GM21737 (cell line): Measurements from ENCODE around the gene TM9SF4.
"Not testable (repeated sequence)": the region's sequence is repeated elsewhere in the genome, so short reads cannot be mapped to it uniquely, and the experiment has no call there.

Experiments
- ATAC-seq: cut with Tn5 transposase; IDR thresholded peaks from one replicate; pipeline ENCODE4 v1.9.1; 2021; ENCODE audit warnings: mild to moderate bottlenecking, moderate library complexity; ENCODE audit not compliant: unreplicated experiment

Gene TM9SF4

GRCh38 chr20:32188376-32189122, 79.0 kb downstream of the TM9SF4 start:
- no peak for ATAC-seq

DNA sequence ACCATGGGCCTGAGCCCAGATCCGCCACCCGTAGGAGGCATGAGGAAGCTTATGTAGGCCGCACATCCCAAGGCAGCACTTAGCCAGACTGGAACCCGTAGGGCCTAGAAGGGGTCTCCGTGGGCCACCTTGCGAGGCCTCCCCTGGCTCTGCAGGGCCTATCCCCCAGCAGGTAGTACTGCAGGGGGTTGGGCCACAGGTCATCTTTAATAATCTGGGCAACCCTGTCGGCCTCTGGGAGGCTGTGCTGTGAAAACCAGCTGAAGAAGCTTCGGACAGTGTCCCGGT, 79.6 kb downstream of the TM9SF4 start:
- ATAC-seq: no peak

DNA sequence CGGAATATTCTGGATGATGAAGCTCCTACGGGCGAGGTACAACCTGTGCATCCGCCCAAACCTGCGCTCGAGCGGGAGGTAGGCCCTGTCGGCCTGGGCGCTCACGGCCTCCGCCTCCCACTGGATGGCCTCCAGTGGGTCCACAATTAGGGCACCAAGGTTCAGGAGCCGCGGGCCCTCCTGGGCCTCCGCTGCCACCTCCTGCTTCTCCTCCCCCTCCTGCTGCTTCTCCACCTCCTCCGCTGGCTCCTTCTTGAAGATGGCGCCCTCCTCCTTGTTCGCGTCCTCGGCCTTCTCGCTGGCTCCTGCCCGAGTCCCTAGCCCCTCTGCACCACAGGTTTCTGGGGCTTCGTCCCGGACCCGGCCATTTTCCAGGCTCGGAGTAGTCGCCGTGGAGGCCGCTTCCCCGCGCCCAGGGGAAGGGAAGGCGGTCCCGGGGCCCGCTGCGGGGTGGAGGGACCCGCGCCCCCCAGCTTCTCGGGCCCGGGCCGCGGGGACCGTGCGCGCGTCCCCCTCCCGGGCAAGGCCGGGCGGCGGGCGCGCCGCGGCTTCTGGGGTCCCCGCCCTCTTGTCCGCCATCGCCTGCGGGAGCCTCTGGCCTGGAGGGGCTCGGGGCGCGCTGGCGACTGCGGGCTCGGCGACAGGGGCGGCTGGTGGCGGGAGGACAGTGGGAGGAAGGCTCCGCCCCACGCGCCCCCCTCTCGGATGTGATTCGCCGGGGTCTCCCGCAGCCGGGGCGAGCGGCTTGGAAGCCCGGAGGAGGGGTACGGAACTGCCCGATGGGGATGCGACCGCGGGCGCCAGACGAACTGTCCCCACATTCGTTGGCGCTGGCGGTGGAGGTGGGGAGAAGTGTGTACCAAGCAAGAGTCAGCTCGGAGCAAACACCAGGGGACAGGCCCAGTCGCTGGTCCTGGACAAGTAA, 80.4 kb downstream of the TM9SF4 start:
- ATAC-seq: no peak

GRCh38 chr20:32190616-32191415, 81.3 kb downstream of the TM9SF4 start:
- no peak for ATAC-seq

DNA sequence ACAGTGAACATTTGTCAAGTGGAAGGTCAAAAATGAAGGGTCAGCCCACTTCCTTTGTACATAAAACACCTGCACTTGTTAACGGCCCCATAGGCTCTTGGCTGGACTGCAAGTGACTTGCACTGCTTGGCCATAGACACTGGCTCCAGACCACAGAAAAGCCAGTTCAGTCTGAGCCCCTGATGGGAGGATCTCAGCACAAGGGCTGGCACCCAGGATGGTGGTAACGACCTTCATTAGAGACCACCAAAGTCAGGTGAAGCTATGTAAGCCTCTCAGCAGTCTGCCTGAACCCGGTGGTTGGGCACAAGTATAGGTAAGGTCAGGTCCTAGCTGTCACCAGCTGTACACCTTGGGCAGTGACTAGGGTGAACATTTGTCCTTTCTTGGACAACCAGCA, 81.9 kb downstream of the TM9SF4 start:
- ATAC-seq: no peak

- no peak for ATAC-seq
Measured at GRCh38 chr20:32191873-32192272, 82.4 kb downstream of the TM9SF4 start.

GRCh38 chr20:32192698-32193097, 83.2 kb downstream of the TM9SF4 start:
- ATAC-seq: no peak

- not testable (repeated sequence) for ATAC-seq
Measured at GRCh38 chr20:32193336-32193735, 83.8 kb downstream of the TM9SF4 start.

- no peak for ATAC-seq
Measured at GRCh38 chr20:32193996-32194395, 84.5 kb downstream of the TM9SF4 start.

GRCh38 chr20:32195581-32195980, 86.1 kb downstream of the TM9SF4 start:
- ATAC-seq: no peak

DNA sequence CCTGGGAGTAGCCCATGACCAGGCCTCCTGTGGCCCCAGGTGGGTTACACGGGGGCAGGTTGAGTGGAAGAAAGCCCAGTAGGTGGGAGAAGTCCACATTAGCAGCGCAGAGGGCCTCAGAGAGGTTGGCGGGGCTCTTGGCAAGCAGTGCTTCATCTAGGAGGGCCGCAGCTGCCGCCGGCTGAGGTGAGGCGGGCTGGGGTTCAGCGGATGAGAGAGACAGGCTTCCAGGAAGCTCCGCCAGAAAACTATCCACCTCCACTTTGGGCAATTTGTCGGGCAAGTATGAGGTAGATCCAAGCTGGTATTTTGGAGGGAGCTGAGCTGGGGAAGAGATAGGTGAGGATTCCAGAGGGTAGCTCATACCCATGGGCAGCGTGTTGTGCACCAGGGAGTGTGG, 87.1 kb downstream of the TM9SF4 start:
- not testable (repeated sequence) for ATAC-seq

- not testable (repeated sequence) for ATAC-seq
Measured at GRCh38 chr20:32197136-32197535, 87.6 kb downstream of the TM9SF4 start.

GRCh38 chr20:32199006-32199405, 89.5 kb downstream of the TM9SF4 start:
- ATAC-seq: no peak

GRCh38 chr20:32201296-32201976, 91.9 kb downstream of the TM9SF4 start:
- ATAC-seq: no peak

- no peak for ATAC-seq
Measured at GRCh38 chr20:32201977-32202363, 92.5 kb downstream of the TM9SF4 start.

DNA sequence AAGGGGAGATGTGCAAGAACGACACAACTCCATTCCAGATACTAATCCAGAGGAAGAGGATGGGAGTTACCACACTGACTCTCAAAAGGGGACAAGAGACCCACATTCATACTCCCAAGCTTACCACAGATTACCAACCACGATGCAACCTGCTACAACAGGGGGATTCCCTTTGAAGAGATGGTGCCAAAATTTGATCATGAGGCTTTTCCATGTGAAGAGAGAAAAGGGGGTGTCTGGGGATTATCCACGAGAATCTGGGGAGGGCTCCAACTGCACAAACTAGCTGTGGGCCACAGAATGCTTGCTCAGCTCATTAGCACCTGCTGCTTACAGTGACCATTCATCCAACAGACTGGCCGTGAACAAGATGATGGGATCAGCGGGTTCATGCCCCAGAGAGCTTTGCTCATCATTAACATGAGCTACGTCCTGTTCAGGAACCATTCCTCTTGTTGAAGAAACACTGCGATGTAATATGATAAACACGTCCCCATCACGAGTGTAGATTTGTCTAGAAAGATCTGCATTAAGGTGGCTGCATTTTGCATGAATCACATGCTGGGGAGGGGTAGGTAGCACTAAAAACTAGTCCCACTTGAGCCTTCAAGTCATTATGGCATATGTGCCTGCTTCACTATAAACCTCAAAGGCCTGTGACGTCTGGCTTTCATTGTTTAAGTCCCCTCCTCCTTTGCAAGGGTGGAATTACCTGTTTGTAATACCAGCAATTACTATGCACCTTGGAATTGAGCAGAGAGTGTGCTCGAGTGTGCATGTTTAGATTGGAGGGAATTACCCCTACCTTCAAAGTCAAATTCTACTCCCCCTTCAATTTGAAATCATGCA, 94.1 kb downstream of the TM9SF4 start:
- no peak for ATAC-seq

DNA sequence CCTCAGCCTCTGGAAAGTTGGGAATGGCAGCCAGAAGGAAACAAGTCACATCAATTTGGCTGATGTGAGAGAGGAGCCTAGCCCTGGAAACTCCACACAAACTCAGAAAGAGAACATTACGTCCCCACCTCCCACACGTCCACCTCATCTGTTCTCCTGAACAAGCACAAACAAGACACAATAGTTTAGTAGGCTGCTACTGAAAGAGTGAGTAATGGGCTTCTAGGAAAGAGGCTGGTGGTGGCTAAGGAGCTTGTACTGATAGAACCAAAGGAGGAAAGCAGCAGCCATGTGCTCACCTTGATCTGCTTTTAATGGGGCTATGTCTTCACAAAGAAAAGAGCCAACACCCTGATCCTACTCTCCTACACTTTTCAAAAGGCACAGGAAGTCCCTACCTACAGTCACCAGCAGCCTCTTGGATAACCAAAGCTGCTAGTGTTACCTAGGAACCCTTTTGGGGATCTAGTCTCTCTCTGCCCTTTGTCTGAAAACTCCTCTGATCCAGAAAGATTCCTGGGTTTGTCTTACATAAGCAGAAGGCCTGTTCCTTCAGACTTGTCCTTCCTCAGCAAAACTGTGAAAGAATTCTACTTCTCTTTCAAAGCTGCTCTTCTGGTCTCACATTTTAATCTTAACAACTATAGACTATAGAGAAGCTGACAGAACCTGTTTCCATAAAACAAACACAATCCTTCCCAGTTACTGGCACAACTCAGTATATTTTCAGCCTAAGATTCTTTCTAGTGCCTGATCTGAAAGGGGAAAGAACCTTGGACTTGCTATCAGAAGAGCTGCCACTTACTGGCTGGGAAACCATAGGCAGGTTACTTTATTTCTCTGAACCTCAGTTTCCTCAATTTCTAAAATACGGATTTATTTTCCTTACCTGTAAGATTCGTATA, 94.9 kb downstream of the TM9SF4 start:
- ATAC-seq: no peak

DNA sequence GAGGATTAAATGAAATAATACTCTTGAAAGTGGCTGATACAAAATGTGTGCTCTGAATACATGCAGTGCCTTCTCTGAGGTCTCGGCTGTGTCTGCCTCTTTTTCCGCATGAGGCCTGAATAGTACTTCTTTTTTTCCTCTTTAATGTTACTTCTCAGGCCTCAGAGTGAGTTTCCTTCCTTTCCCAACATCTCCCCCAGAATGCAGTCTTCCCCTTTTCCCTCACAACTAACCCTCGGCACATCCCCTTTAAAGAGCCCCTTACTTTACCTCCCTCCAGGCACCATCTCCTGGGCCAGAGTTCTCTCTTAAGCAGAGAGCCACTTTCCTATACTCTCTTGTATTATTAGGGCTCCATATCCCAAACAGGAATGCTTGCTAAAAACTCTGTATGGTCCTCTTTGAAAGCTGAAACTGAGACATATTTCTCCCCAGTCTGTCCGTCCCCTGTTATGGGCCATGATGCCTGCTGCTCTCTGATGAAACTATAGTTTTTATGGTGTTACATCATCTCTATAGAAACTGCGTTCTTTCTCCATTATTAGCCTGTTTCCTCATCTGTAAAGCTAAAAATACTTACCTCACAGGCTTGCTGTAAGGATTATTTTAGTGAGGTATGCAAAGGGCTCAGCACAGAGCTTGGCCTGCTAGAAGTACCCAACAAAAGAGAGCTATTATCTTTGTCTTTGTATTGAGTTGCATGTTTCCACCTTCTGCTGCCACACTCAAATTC, 95.8 kb downstream of the TM9SF4 start:
- no peak for ATAC-seq
